ENCODE measurements around the gene TUBGCP4. TPM values are rescaled to one million over a fixed set of nuclear protein-coding genes. Genes with fewer than 3 reads are reported as not detected.

The TUBGCP4 gene
- total and polyA plus RNA-seq, 10 of the 15 experiments (the other 5 are each of a cell fraction or from before 2014, with no cell fraction given), result 6.3 to 39.1 (median 24.8) TPM

DNA sequence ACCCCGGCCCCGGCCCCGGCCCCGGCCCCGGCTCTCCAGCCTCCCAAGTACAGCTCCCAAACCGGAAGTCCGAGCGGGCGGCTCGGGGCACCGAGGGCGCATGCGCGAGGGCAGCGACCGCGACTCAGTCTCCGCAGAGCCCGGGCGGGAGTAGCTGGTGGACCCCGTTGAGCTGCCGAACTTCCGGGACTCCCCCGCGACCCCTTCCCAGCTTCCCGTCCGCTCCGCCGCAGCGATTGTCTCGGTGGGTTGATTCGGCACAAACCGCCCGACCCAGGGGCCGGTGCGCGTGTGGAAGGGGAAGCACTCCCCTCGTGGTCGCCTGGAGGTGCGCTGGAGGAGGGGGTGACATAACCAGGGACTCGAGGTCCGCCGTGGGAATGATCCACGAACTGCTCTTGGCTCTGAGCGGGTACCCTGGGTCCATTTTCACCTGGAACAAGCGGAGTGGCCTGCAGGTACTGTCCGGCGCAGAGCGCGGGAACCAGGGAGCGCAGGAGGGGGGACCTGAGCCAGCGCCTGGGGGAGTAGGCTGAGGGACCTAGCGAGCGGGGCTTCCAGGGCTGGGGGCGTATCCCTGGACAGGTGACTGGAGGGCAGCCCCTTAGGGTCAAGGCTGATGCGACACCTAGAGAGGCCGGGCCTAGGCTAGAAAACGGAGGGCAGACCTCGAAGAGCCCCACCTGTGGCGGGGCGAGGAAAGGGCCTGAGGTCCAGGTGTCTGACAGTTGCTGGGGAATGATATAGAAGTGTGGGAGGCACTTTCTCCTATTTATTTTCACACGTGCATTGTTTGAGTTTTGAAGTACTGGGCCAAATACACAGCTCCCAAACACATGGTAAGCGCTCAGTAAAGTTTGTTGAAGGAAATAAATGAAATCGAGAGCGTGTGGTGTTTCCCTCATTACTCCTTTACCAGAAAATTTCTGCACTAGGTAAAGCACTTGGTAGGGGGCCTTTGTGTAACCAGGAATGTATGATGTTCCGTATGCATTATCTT is at the start of gene TUBGCP4, which contains the start of gene ZSCAN29 (continued):
- TF ChIP-seq ZBTB4 (CRISPR knock-in tag; IDR thresholded peaks at IDR 0.05) (no peak), DPF2 (IDR thresholded peaks at IDR 0.05) (0 out of 2 replicates have a peak, but pooled peaks have one; percentile 41), ZZZ3 (IDR thresholded peaks at IDR 0.05; ENCODE audit: control insufficient read depth, insufficient read length, low read depth) (no peak), PML (IDR thresholded peaks at IDR 0.05; ENCODE audit: low read length) (no peak; the same call in 1 of the 2 replicates), CHD2 (IDR thresholded peaks at IDR 0.05; ENCODE audit: borderline replicate concordance, low read depth, low read length) (0 out of 2 replicates have a peak, but pooled peaks have one; percentile 15), BACH1 (IDR thresholded peaks at IDR 0.05; ENCODE audit: borderline replicate concordance) (no peak), SMARCA5 (IDR thresholded peaks at IDR 0.05) (peak; percentile 13; the same call in 1 of the 2 replicates), PRDM15 (CRISPR knock-in tag; IDR thresholded peaks at IDR 0.05) (no peak), CTCF (IDR thresholded peaks at IDR 0.05 in 2 of 3, conservative IDR thresholded peaks at IDR 0.05 in 1 of 3; ENCODE audit: control insufficient read depth in 2 of 3, extremely low read depth in 1 of 3, insufficient read depth in 1 of 3, low read depth in 3 of 3, low read length in 3 of 3) (peak; percentile 47 to 69 (median 49); a peak in 5 of 6 replicates), LARP7 (IDR thresholded peaks at IDR 0.05) (no peak; the same call in 1 of the 2 replicates), STAT1 (conservative IDR thresholded peaks at IDR 0.05) (no peak)
- TF ChIP-seq, protein P1, sequence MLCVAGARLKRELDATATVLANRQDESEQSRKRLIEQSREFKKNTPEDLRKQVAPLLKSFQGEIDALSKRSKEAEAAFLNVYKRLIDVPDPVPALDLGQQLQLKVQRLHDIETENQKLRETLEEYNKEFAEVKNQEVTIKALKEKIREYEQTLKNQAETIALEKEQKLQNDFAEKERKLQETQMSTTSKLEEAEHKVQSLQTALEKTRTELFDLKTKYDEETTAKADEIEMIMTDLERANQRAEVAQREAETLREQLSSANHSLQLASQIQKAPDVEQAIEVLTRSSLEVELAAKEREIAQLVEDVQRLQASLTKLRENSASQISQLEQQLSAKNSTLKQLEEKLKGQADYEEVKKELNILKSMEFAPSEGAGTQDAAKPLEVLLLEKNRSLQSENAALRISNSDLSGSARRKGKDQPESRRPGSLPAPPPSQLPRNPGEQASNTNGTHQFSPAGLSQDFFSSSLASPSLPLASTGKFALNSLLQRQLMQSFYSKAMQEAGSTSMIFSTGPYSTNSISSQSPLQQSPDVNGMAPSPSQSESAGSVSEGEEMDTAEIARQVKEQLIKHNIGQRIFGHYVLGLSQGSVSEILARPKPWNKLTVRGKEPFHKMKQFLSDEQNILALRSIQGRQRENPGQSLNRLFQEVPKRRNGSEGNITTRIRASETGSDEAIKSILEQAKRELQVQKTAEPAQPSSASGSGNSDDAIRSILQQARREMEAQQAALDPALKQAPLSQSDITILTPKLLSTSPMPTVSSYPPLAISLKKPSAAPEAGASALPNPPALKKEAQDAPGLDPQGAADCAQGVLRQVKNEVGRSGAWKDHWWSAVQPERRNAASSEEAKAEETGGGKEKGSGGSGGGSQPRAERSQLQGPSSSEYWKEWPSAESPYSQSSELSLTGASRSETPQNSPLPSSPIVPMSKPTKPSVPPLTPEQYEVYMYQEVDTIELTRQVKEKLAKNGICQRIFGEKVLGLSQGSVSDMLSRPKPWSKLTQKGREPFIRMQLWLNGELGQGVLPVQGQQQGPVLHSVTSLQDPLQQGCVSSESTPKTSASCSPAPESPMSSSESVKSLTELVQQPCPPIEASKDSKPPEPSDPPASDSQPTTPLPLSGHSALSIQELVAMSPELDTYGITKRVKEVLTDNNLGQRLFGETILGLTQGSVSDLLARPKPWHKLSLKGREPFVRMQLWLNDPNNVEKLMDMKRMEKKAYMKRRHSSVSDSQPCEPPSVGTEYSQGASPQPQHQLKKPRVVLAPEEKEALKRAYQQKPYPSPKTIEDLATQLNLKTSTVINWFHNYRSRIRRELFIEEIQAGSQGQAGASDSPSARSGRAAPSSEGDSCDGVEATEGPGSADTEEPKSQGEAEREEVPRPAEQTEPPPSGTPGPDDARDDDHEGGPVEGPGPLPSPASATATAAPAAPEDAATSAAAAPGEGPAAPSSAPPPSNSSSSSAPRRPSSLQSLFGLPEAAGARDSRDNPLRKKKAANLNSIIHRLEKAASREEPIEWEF (IDR thresholded peaks at IDR 0.05; ENCODE audit: insufficient replicate concordance, low read depth, low read length), result no peak

Data from GM12878 (cell line).